ENCODE data around the gene POLR1G. TPM values are rescaled to one million over a fixed set of nuclear protein-coding genes. Genes with fewer than 3 reads are reported as not detected.

POLR1G gene
- total and polyA plus RNA-seq, 2 donors from 2014 or later, result 2.4 to 3.9 TPM

GRCh38 chr19:45363861-45364459 is 42.5 kb upstream of the POLR1G start:
- no peak overlapping the region for H3K4me3 ChIP-seq (ENCODE audit: low read length in 3 of 3)
- DNase-seq, result no peak
- no peak for FAIRE-seq
- H3K4me1 ChIP-seq (ENCODE audit: control insufficient read depth in 2 of 3, insufficient read depth in 2 of 3, low read depth in 1 of 3, low read length in 3 of 3), result no peaks in the 10 kb centered on the region
- TF ChIP-seq CTCF (IDR thresholded peaks at IDR 0.05; ENCODE audit: borderline replicate concordance, extremely low read depth, insufficient read depth), result no peak
- no peak overlapping the region for H3K27ac ChIP-seq (ENCODE audit: low read depth in 2 of 2, low read length in 2 of 2)
- peaks cover 0 to 7% (median 0%) of the 10 kb centered on the region in 3 donors for H3K36me3 ChIP-seq (ENCODE audit: control insufficient read depth in 2 of 3, insufficient read depth in 3 of 3, low read length in 3 of 3)
- intact Hi-C loops (cut with DNase I), result no loop called here
- H3K27me3 ChIP-seq (ENCODE audit: control insufficient read depth, insufficient read depth, low read length), result no peaks in the 10 kb centered on the region
- no peak overlapping the region for H3K9ac ChIP-seq (ENCODE audit: low read length in 3 of 3)
- no peaks in the 10 kb centered on the region for H3K9me3 ChIP-seq (ENCODE audit: control insufficient read depth in 2 of 3, insufficient read depth in 1 of 3, low read length in 3 of 3)

DNA sequence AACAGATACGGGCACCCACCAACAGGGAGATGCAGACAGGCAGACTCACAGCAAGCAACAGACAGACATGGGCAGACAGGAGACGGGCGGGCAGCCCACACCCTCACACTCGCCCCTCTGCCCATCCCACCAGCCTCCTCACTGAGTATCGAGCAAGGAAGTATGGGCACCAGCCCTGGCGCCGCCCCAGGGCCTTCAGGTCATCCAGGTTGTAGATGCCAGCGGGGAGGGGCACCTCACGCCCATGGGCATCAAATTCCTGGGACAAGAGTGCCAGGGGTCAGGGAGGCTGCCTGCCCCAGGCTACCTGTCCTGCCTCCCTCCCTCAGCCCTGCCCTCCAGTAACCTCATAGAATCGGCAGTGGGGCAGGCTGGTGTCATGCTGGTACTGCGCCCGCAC is 41.7 kb upstream of the POLR1G start:
- Histone ChIP-seq H3K9me3 (ENCODE audit: control insufficient read depth in 2 of 3, insufficient read depth in 1 of 3, low read length in 3 of 3) (no peaks in the 10 kb centered on the region), H3K4me1 (ENCODE audit: control insufficient read depth in 2 of 3, insufficient read depth in 2 of 3, low read depth in 1 of 3, low read length in 3 of 3) (no peaks in the 10 kb centered on the region), H3K27ac (ENCODE audit: low read depth in 2 of 2, low read length in 2 of 2) (no peak overlapping the region), H3K27me3 (ENCODE audit: control insufficient read depth, insufficient read depth, low read length) (no peaks in the 10 kb centered on the region), H3K4me3 (ENCODE audit: low read length in 3 of 3) (no peak overlapping the region), H3K36me3 (ENCODE audit: control insufficient read depth in 2 of 3, insufficient read depth in 3 of 3, low read length in 3 of 3) (peaks cover 0 to 7% (median 0%) of the 10 kb centered on the region in 3 donors), H3K9ac (ENCODE audit: low read length in 3 of 3) (no peak overlapping the region)
- intact Hi-C loops (cut with DNase I), result no loop called here
- DNase-seq (no peak), FAIRE-seq (no peak)
- no peak for TF ChIP-seq CTCF (IDR thresholded peaks at IDR 0.05; ENCODE audit: borderline replicate concordance, extremely low read depth, insufficient read depth)

- Histone ChIP-seq H3K4me3 (ENCODE audit: low read length in 3 of 3) (no peak overlapping the region), H3K9me3 (ENCODE audit: control insufficient read depth in 2 of 3, insufficient read depth in 1 of 3, low read length in 3 of 3) (no peaks in the 10 kb centered on the region), H3K27me3 (ENCODE audit: control insufficient read depth, insufficient read depth, low read length) (no peaks in the 10 kb centered on the region), H3K4me1 (ENCODE audit: control insufficient read depth in 2 of 3, insufficient read depth in 2 of 3, low read depth in 1 of 3, low read length in 3 of 3) (no peaks in the 10 kb centered on the region), H3K9ac (ENCODE audit: low read length in 3 of 3) (no peak overlapping the region), H3K36me3 (ENCODE audit: control insufficient read depth in 2 of 3, insufficient read depth in 3 of 3, low read length in 3 of 3) (no peaks in the 10 kb centered on the region), H3K27ac (ENCODE audit: low read depth in 2 of 2, low read length in 2 of 2) (no peak overlapping the region)
- intact Hi-C loops (cut with DNase I), result no loop called here
- FAIRE-seq (no peak), DNase-seq (no peak)
- no peak for TF ChIP-seq CTCF (IDR thresholded peaks at IDR 0.05; ENCODE audit: borderline replicate concordance, extremely low read depth, insufficient read depth)
Observed at GRCh38 chr19:45368127-45368526, 38.3 kb upstream of the POLR1G start.

Data from kidney (tissue), 14 donors.